ENCODE data around the gene CD74. TPM values are rescaled to one million over a fixed set of nuclear protein-coding genes. Genes with fewer than 3 reads are reported as not detected.

CD74 gene
- total and polyA plus RNA-seq, 10 of the 15 experiments (the other 5 are each of a cell fraction or from before 2014, with no cell fraction given), result 1,387 to 11,063 (median 3,922) TPM

GRCh38 chr5:150404535-150404934 lies 8.2 kb downstream of the CD74 start:
- Histone ChIP-seq H3K27ac (ENCODE audit: control insufficient read depth, insufficient read depth) (no peak overlapping the region), H3K4me3 (no peak overlapping the region), H4K20me1 (ENCODE audit: control insufficient read depth, insufficient read depth) (peaks cover 58% of the 10 kb centered on the region), H3K79me2 (ENCODE audit: control insufficient read depth, insufficient read depth, low read length) (peaks cover 38% of the 10 kb centered on the region), H2AFZ (ENCODE audit: control insufficient read depth, low read depth, low read length) (no peak overlapping the region), H3K9ac (ENCODE audit: control insufficient read depth, insufficient read depth, low read length) (no peak overlapping the region), H3K4me1 (ENCODE audit: control insufficient read depth, insufficient read depth, low read length) (peaks cover 14% of the 10 kb centered on the region), H3K27me3 (replicated peaks in 1 of 2; ENCODE audit: control insufficient read depth in 2 of 2, insufficient read depth in 2 of 2, low read length in 1 of 2) (no peaks in the 10 kb centered on the region), H3K36me3 (ENCODE audit: control insufficient read depth in 2 of 2, insufficient read depth in 2 of 2, low read length in 1 of 2) (peaks cover 56 to 65% of the 10 kb centered on the region in 2 experiments), H3K4me2 (ENCODE audit: control insufficient read depth, insufficient read depth) (0 out of 2 replicates have a peak overlapping the region, but pooled peaks have one; percentile 14), H3K9me3 (replicated peaks; ENCODE audit: control insufficient read depth, insufficient read depth, low read length) (no peaks in the 10 kb centered on the region)
- BruUV-seq (replicated peaks), result no TSS peak
- ATAC-seq (no peak), DNase-seq (ENCODE audit: low read depth, low spot score) (no peak), FAIRE-seq (no peak)
- CTCF ChIA-PET, result interaction anchor here (0.6 to 14.0 kb wide), 5 partner anchors 8 to 120 kb away, joined by 3 to 274 read pairs (median 5); no protein-coding TSS in a partner anchor
- SMC1A ChIA-PET (ENCODE audit: uncharacterized antibody, unreplicated experiment), result interaction anchor here (1.0 to 1.4 kb wide), 2 partner anchors 9 to 32 kb away, joined by 4 to 5 read pairs; no protein-coding TSS in a partner anchor
- RAD21 ChIA-PET (ENCODE audit: unreplicated experiment), result interaction anchor here (0.8 to 1.2 kb wide), 2 partner anchors 10 to 29 kb away, joined by 4 read pairs; no protein-coding TSS in a partner anchor
- WGBS (ENCODE audit: insufficient coverage, insufficient replicate concordance, low lambda C conversion rate, missing lambda C conversion rate), result 78% methylated on average over 9 of the region's 10 CpGs
- in situ Hi-C loops (cut with MboI), result no loop called here
- POLR2A ChIA-PET, result interaction anchor here (1.0 to 1.7 kb wide), 5 partner anchors 12 to 29 kb away, joined by 3 to 4 read pairs (median 4); no protein-coding TSS in a partner anchor
- intact Hi-C loops (cut with micrococcal nuclease; ENCODE audit: unreplicated experiment), result no loop called here
- no peak for TF ChIP-seq CREM (IDR thresholded peaks at IDR 0.05; ENCODE audit: low read depth)
- no peak for TF ChIP-seq IKZF1 (conservative IDR thresholded peaks at IDR 0.05)
- peak; percentile 40 for TF ChIP-seq PBX3 (IDR thresholded peaks at IDR 0.05; ENCODE audit: insufficient replicate concordance, low read depth, low read length)
- TF ChIP-seq ZNF274 (IDR thresholded peaks at IDR 0.05; ENCODE audit: insufficient read depth, insufficient read length), result no peak
- TF ChIP-seq BACH1 (IDR thresholded peaks at IDR 0.05; ENCODE audit: borderline replicate concordance), result peak; percentile 87
- no peak for TF ChIP-seq NR2C2 (IDR thresholded peaks at IDR 0.05; ENCODE audit: borderline replicate concordance, control insufficient read depth, insufficient read length, low read depth)
- TF ChIP-seq KDM1A (IDR thresholded peaks at IDR 0.05; ENCODE audit: borderline replicate concordance), result no peak
- TF ChIP-seq, protein P1, sequence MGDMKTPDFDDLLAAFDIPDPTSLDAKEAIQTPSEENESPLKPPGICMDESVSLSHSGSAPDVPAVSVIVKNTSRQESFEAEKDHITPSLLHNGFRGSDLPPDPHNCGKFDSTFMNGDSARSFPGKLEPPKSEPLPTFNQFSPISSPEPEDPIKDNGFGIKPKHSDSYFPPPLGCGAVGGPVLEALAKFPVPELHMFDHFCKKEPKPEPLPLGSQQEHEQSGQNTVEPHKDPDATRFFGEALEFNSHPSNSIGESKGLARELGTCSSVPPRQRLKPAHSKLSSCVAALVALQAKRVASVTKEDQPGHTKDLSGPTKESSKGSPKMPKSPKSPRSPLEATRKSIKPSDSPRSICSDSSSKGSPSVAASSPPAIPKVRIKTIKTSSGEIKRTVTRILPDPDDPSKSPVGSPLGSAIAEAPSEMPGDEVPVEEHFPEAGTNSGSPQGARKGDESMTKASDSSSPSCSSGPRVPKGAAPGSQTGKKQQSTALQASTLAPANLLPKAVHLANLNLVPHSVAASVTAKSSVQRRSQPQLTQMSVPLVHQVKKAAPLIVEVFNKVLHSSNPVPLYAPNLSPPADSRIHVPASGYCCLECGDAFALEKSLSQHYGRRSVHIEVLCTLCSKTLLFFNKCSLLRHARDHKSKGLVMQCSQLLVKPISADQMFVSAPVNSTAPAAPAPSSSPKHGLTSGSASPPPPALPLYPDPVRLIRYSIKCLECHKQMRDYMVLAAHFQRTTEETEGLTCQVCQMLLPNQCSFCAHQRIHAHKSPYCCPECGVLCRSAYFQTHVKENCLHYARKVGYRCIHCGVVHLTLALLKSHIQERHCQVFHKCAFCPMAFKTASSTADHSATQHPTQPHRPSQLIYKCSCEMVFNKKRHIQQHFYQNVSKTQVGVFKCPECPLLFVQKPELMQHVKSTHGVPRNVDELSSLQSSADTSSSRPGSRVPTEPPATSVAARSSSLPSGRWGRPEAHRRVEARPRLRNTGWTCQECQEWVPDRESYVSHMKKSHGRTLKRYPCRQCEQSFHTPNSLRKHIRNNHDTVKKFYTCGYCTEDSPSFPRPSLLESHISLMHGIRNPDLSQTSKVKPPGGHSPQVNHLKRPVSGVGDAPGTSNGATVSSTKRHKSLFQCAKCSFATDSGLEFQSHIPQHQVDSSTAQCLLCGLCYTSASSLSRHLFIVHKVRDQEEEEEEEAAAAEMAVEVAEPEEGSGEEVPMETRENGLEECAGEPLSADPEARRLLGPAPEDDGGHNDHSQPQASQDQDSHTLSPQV (IDR thresholded peaks at IDR 0.05), result no peak
- TF ChIP-seq CHD2 (IDR thresholded peaks at IDR 0.05; ENCODE audit: borderline replicate concordance, low read depth, low read length), result no peak
- TF ChIP-seq, protein P2, sequence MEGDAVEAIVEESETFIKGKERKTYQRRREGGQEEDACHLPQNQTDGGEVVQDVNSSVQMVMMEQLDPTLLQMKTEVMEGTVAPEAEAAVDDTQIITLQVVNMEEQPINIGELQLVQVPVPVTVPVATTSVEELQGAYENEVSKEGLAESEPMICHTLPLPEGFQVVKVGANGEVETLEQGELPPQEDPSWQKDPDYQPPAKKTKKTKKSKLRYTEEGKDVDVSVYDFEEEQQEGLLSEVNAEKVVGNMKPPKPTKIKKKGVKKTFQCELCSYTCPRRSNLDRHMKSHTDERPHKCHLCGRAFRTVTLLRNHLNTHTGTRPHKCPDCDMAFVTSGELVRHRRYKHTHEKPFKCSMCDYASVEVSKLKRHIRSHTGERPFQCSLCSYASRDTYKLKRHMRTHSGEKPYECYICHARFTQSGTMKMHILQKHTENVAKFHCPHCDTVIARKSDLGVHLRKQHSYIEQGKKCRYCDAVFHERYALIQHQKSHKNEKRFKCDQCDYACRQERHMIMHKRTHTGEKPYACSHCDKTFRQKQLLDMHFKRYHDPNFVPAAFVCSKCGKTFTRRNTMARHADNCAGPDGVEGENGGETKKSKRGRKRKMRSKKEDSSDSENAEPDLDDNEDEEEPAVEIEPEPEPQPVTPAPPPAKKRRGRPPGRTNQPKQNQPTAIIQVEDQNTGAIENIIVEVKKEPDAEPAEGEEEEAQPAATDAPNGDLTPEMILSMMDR (IDR thresholded peaks at IDR 0.05 in 2 of 3, conservative IDR thresholded peaks at IDR 0.05 in 1 of 3; ENCODE audit: control insufficient read depth in 2 of 3, extremely low read depth in 1 of 3, insufficient read depth in 1 of 3, low read depth in 3 of 3, low read length in 3 of 3), result no peak
- TF ChIP-seq ZNF384 (IDR thresholded peaks at IDR 0.05; ENCODE audit: borderline replicate concordance, low read depth, low read length), result no peak
- no peak for TF ChIP-seq MTA2 (IDR thresholded peaks at IDR 0.05; ENCODE audit: low read depth)
- no peak; the same call in 1 of the 2 replicates for TF ChIP-seq SMAD5 (IDR thresholded peaks at IDR 0.05; ENCODE audit: low read depth)
- TF ChIP-seq, protein P3, sequence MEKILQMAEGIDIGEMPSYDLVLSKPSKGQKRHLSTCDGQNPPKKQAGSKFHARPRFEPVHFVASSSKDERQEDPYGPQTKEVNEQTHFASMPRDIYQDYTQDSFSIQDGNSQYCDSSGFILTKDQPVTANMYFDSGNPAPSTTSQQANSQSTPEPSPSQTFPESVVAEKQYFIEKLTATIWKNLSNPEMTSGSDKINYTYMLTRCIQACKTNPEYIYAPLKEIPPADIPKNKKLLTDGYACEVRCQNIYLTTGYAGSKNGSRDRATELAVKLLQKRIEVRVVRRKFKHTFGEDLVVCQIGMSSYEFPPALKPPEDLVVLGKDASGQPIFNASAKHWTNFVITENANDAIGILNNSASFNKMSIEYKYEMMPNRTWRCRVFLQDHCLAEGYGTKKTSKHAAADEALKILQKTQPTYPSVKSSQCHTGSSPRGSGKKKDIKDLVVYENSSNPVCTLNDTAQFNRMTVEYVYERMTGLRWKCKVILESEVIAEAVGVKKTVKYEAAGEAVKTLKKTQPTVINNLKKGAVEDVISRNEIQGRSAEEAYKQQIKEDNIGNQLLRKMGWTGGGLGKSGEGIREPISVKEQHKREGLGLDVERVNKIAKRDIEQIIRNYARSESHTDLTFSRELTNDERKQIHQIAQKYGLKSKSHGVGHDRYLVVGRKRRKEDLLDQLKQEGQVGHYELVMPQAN (conservative IDR thresholded peaks at IDR 0.05), result no peak

Data from GM12878 (cell line).